Duodenal mucosa (tissue), 2 donors: Measurements from ENCODE around the gene PPL.

ENCODE experiments used
- H3K27ac ChIP-seq: one replicate; pipeline ENCODE4 v1.7.0; 2013; ENCODE audit warnings: low read depth, low read length
- H3K27me3 ChIP-seq, 2 donors: one replicate each; pipeline ENCODE4 v1.7.0; 2013; ENCODE audit warnings: low read length in 2 of 2, control low read depth in 1 of 2; ENCODE audit not compliant: insufficient read depth in 2 of 2, control insufficient read depth in 1 of 2
- H3K36me3 ChIP-seq, 2 donors: one replicate each; pipeline ENCODE4 v1.7.0; 2013; ENCODE audit warnings: low read length in 2 of 2, control low read depth in 1 of 2; ENCODE audit not compliant: insufficient read depth in 2 of 2, control insufficient read depth in 1 of 2
- H3K4me1 ChIP-seq, 2 donors: one replicate each; pipeline ENCODE4 v1.7.0; 2013; ENCODE audit warnings: low read length in 2 of 2, control low read depth in 1 of 2; ENCODE audit not compliant: insufficient read depth in 2 of 2, control insufficient read depth in 1 of 2
- H3K4me3 ChIP-seq, 2 donors: one replicate each; pipeline ENCODE4 v1.7.0; 2013; ENCODE audit warnings: low read length in 2 of 2, low read depth in 1 of 2
- H3K9ac ChIP-seq, 2 donors: one replicate each; pipeline ENCODE4 v1.7.0; 2013; ENCODE audit warnings: low read length in 2 of 2, low read depth in 1 of 2
- H3K9me3 ChIP-seq, 2 donors: one replicate each; pipeline ENCODE4 v1.7.0; 2013; ENCODE audit warnings: low read length in 2 of 2, control low read depth in 1 of 2; ENCODE audit not compliant: control insufficient read depth in 1 of 2

Gene PPL

GRCh38 chr16:4944333-4945281 lies 7.7 kb upstream of the PPL start:
- H3K9me3 ChIP-seq = no peaks in the 10 kb centered on the region
- no peaks in the 10 kb centered on the region for H3K36me3 ChIP-seq
- peak overlapping the region in 1 of 2 donors; percentile 5 for H3K9ac ChIP-seq
- H3K27ac ChIP-seq = peak overlapping the region; percentile 36
- peaks cover 0 to 2% of the 10 kb centered on the region in 2 donors for H3K27me3 ChIP-seq
- no peak overlapping the region for H3K4me3 ChIP-seq
- H3K4me1 ChIP-seq = peaks cover 24 to 25% of the 10 kb centered on the region in 2 donors

GRCh38 chr16:4942481-4942880 lies 5.5 kb upstream of the PPL start:
- no peak overlapping the region for H3K9ac ChIP-seq
- H3K27me3 ChIP-seq = no peaks in the 10 kb centered on the region
- H3K9me3 ChIP-seq = no peaks in the 10 kb centered on the region
- no peaks in the 10 kb centered on the region for H3K36me3 ChIP-seq
- H3K4me3 ChIP-seq = no peak overlapping the region
- no peak overlapping the region for H3K27ac ChIP-seq
- peaks cover 27 to 32% of the 10 kb centered on the region in 2 donors for H3K4me1 ChIP-seq

DNA sequence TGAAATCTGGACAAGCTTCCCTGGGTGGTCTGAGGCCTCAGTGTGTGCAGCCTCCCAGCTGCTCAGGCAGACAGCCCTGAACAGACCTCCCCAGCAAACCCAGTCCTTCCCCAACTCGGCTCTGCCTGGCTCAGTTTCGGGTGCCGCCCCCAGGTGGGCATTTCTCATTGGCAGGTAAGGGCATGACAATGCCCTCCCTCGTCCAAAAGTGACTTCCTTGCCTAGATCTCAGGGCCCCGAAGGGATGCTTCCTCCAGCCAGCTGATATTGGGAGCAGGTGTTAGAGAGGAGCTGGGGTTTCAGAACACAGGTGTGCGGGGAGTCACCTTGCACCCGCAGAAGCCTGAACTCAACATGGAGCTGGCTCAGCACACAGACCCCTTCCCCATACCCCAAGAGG lies 3.8 kb upstream of the PPL start:
- Histone ChIP-seq H3K36me3 (no peaks in the 10 kb centered on the region), H3K4me3 (no peak overlapping the region), H3K9ac (no peak overlapping the region), H3K27me3 (no peaks in the 10 kb centered on the region), H3K27ac (no peak overlapping the region), H3K4me1 (peaks cover 30 to 38% of the 10 kb centered on the region in 2 donors), H3K9me3 (no peaks in the 10 kb centered on the region)

- Histone ChIP-seq H3K36me3 (no peaks in the 10 kb centered on the region), H3K4me1 (peaks cover 26 to 28% of the 10 kb centered on the region in 2 donors), H3K9ac (no peak overlapping the region), H3K9me3 (no peaks in the 10 kb centered on the region), H3K27ac (no peak overlapping the region), H3K27me3 (no peaks in the 10 kb centered on the region), H3K4me3 (no peak overlapping the region)
Observed at GRCh38 chr16:4938683-4939030, 1.7 kb upstream of the PPL start.

DNA sequence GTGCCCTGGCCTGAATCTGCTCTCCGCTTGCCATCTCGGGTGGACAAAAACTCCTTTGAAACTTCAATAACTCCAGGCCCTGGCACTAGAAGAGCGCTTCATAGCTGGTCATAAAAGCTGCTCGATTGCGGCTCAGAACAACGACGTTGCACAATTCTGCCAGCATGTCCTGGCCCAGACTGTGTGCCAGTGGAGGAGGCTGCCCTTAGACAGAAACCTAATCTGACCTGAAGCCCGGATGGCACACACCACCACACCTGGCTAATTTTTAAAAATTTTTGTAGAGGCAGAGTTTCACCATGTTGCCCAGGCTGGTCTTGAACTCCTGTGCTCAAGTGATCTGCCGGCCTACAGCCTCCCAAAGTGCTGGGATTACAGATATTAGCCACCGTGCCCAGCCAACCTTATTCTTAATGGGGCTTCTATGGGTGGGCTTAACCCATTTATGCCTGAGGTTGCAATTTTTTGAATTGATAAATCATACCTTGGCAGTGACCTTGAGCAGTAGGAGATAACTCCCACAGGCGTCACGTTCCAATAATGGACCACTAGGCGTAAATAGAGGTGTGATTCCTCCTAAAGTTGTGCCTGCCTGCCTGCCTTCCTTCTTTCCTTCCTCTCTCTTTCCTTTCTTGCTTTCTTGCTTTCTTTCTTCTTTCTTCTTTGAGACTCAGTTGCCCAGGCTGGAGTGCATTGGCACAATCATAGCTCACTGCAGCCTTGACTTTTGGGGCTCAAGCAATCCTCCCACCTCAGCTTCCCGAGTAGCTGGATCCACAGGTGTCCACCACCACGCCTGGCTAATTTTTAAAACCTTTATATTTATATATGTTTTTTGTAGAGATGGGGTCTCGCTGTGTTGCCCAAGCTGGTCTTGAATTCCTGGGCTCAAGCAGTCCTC lies 1.1 kb upstream of the PPL start:
- Histone ChIP-seq H3K27ac (peak overlapping the region; percentile 85), H3K4me3 (no peak overlapping the region), H3K9ac (peak overlapping the region; percentile 30 to 52), H3K9me3 (no peaks in the 10 kb centered on the region), H3K27me3 (no peaks in the 10 kb centered on the region), H3K4me1 (peaks cover 20 to 26% of the 10 kb centered on the region in 2 donors), H3K36me3 (no peaks in the 10 kb centered on the region)

- H3K27ac ChIP-seq = peak overlapping the region; percentile 42
Observed at GRCh38 chr16:4936181-4936990, 562 bp downstream of the PPL start.

GRCh38 chr16:4935241-4935855 lies 1.6 kb downstream of the PPL start:
- Histone ChIP-seq H3K4me1 (peaks cover 18 to 26% of the 10 kb centered on the region in 2 donors), H3K27ac (no peak overlapping the region), H3K4me3 (no peak overlapping the region), H3K9ac (no peak overlapping the region), H3K9me3 (no peaks in the 10 kb centered on the region), H3K27me3 (no peaks in the 10 kb centered on the region), H3K36me3 (no peaks in the 10 kb centered on the region)

More at GRCh38 chr16:4936181-4936990, 562 bp downstream of the PPL start:
- Histone ChIP-seq H3K4me1 (peaks cover 18 to 26% of the 10 kb centered on the region in 2 donors), H3K4me3 (peak overlapping the region; percentile 75 to 78), H3K36me3 (no peaks in the 10 kb centered on the region), H3K9ac (peak overlapping the region; percentile 51 to 68), H3K27me3 (no peaks in the 10 kb centered on the region), H3K9me3 (no peaks in the 10 kb centered on the region)

GRCh38 chr16:4934591-4934990 lies 2.4 kb downstream of the PPL start:
- Histone ChIP-seq H3K36me3 (no peaks in the 10 kb centered on the region), H3K4me3 (no peak overlapping the region), H3K9ac (no peak overlapping the region), H3K9me3 (no peaks in the 10 kb centered on the region), H3K4me1 (peaks cover 18 to 26% of the 10 kb centered on the region in 2 donors), H3K27ac (no peak overlapping the region), H3K27me3 (no peaks in the 10 kb centered on the region)

DNA sequence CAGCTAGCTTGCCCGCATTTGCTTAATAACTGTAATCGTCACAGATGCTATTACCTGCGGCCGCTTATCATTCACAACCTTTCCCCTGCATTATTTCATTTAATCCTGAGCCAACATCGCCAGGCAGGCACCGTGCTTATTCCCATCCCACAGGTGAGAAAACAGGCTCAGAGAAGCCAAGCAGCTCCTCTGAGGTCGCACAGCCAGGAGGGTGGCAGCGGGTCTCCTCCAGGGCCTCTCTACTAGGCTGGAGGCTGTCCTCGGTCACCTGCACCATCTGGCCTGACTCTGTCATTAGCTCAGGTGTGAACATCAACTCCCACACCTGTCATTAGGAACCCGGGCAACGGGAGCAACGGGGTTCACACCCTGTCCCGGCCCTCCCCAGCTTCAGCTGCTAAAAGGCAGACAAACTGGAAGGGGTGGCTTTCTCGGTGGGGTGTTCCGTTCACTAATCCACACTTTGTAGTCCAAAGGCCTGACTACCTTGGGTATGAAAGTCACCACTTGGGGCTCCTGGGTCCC lies 3.0 kb downstream of the PPL start:
- Histone ChIP-seq H3K9ac (no peak overlapping the region), H3K9me3 (no peaks in the 10 kb centered on the region), H3K36me3 (no peaks in the 10 kb centered on the region), H3K27me3 (no peaks in the 10 kb centered on the region), H3K4me3 (no peak overlapping the region), H3K4me1 (peaks cover 18 to 26% of the 10 kb centered on the region in 2 donors), H3K27ac (no peak overlapping the region)
